ENCODE data around the gene EYA4.

EYA4 gene

GRCh38 chr6:133559926-133560325, 318.8 kb downstream of the EYA4 start:
- DNase-seq (ENCODE audit: insufficient read length): no peak
- FAIRE-seq: no peak
- TF ChIP-seq POLR2A (IDR thresholded peaks at IDR 0.05; ENCODE audit: low read depth, low read length) (no peak), POLR2AphosphoS5 (IDR thresholded peaks at IDR 0.05; ENCODE audit: low read depth, low read length) (no peak)

DNA sequence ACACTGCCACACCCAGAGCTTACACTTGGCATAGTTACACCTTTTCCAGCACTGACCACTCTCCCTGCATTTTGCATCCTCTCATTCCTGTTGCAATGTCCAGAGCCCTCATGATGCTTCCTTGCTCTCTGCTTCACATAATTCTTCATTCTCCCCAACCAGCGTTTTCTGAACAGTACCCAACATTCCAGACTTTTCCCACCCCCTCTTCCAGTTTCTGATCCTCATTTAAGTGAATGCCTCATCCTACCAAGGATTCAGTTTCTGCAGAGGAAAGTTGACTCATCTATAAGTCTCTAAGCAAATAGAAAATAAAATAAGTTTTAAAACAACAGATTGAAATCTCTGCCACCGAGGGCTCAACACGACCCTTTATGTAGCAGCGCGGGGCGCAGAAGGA, 326.5 kb downstream of the EYA4 start:
- TF ChIP-seq POLR2A (IDR thresholded peaks at IDR 0.05; ENCODE audit: low read depth, low read length): no peak

GRCh38 chr6:133568970-133569889, 328.1 kb downstream of the EYA4 start:
- DNase-seq (ENCODE audit: insufficient read length): no peak
- TF ChIP-seq POLR2AphosphoS5 (IDR thresholded peaks at IDR 0.05; ENCODE audit: low read depth, low read length) (no peak), POLR2A (IDR thresholded peaks at IDR 0.05; ENCODE audit: low read depth, low read length) (no peak), TAF1 (IDR thresholded peaks at IDR 0.05; ENCODE audit: borderline replicate concordance, low read depth, low read length) (no peak)
- FAIRE-seq: no peak

More for the DNA sequence above, 326.5 kb downstream of the EYA4 start:
- DNase-seq (ENCODE audit: insufficient read length): no peak
- no peak for FAIRE-seq

DNA sequence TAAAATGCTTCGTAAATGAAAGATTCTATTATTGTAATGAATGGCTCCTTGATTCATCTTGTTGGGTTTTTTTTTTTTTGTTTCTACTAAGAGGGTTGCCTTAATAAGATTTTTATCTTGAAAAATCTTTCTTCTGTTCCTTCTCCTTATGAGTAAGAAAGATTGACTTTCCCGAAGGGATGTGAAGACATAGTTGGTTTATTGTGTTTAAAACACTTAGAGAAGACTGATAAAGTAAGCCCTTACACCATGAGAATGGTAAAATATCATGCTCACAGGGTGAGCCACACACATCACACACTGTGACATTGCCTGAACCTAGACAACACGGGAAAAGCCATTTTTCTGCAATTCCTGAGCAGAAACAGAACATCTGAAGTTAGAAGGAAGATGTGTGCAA, 330.5 kb downstream of the EYA4 start:
- FAIRE-seq (no peak), DNase-seq (ENCODE audit: insufficient read length) (no peak)
- TF ChIP-seq TAF1 (IDR thresholded peaks at IDR 0.05; ENCODE audit: borderline replicate concordance, low read depth, low read length) (no peak), POLR2AphosphoS5 (IDR thresholded peaks at IDR 0.05; ENCODE audit: low read depth, low read length) (no peak), POLR2A (IDR thresholded peaks at IDR 0.05; ENCODE audit: low read depth, low read length) (no peak)

DNA sequence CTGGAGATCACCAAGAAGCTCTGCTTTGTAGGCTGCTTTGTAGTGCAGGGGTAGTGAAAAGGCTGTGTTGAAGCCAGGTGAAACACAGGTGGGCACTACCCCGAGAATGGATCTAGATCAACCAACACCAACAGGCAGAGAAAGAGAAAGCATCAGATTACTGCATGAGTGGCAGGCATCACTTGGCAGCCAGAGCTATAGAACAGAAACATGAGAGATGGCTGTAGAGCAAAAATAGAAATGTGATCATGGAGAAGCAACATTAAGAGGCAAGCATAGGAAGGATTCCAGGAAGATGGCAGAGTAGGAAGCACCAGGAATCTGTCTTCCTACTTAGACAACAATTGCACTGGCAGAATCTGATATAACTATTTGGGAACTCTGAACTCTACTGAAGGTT, 336.7 kb downstream of the EYA4 start:
- FAIRE-seq (no peak), DNase-seq (ENCODE audit: insufficient read length) (no peak)
- TF ChIP-seq POLR2AphosphoS5 (IDR thresholded peaks at IDR 0.05; ENCODE audit: low read depth, low read length): no peak
- no peak for TF ChIP-seq POLR2A (IDR thresholded peaks at IDR 0.05; ENCODE audit: low read depth, low read length)
- no peak for TF ChIP-seq TAF1 (IDR thresholded peaks at IDR 0.05; ENCODE audit: borderline replicate concordance, low read depth, low read length)

Measured in GM12892 (cell line).